HepG2 (cell line): ENCODE results near the gene LMX1B. TPM values are rescaled to one million over a fixed set of nuclear protein-coding genes. Genes with fewer than 3 reads are reported as not detected.

Experiments
- ATAC-seq: fragments of 200-7000 bp; cut with Tn5 transposase; 3 replicates; pipeline ENCODE4 v1.9.1; 2020; ENCODE audit warnings: mild to moderate bottlenecking, moderate library complexity
- BruUV-seq: library from RNA; stranded (reverse); fragments of 400-500 nt; replicated peaks from 2 replicates; lab custom pipeline; 2021; lab: Mats Ljungman, UMichigan
- CTCF ChIA-PET: fragments of 300-600 bp; formaldehyde crosslinking; extraction: SDS; loops from one replicate; lab custom pipeline; 2021; ENCODE audit warnings: low total read pairs, inconsistent platforms, low intra/inter-chr PET ratio; lab: Yijun Ruan, JAX
- POLR2A ChIA-PET: fragments of 350-600 bp; sonication (Branson Sonifier 250); formaldehyde crosslinking; loops from one replicate; lab custom pipeline; 2020; ENCODE audit warnings: antibody characterized with exemption, inconsistent platforms; lab: Yijun Ruan, JAX
- DNase-seq: peaks from one replicate; pipeline ENCODE4 v3.0.0-alpha.2; 2015; ENCODE audit warnings: low spot score
- FAIRE-seq: peaks from 3 replicates; lab custom pipeline; 2011; peaks lifted over from hg19 to GRCh38; lab: Jason Lieb, UNC
- H2AFZ ChIP-seq: one replicate; pipeline ENCODE4 v1.6.1; 2011; ENCODE audit warnings: low read length, inconsistent platforms
- H3K27ac ChIP-seq: fragments of 300-600 bp; 3 replicates; pipeline ENCODE4 v1.8.0; 2011; ENCODE audit warnings: mixed run types, mild to moderate bottlenecking, mixed read lengths, low read length, inconsistent platforms; ENCODE audit not compliant: insufficient read depth; ENCODE audit errors: extremely low read length
- H3K27me3 ChIP-seq, 2 experiments: fragments of 200-600 bp in 1 of 2; 2 replicates in 1 of 2; 3 replicates in 1 of 2; pipeline versions ENCODE4 v1.6.0 to v1.8.0; 2011; ENCODE audit warnings: low read length in 2 of 2, mild to moderate bottlenecking in 2 of 2, moderate library complexity in 2 of 2, inconsistent platforms in 1 of 2; ENCODE audit not compliant: insufficient read depth in 2 of 2, control insufficient read depth in 1 of 2
- H3K36me3 ChIP-seq, 2 experiments: fragments of 200-600 bp in 1 of 2; replicated peaks in 1 of 2; 2 replicates in 1 of 2; 3 replicates in 1 of 2; pipeline versions ENCODE4 v1.5.1 to v1.8.0; 2011; ENCODE audit warnings: low read length in 2 of 2, inconsistent platforms in 1 of 2; ENCODE audit not compliant: insufficient read depth in 2 of 2, control insufficient read depth in 1 of 2
- H3K4me1 ChIP-seq: 2 replicates; pipeline ENCODE4 v1.5.1; 2012; ENCODE audit warnings: low read length, inconsistent platforms; ENCODE audit not compliant: insufficient read depth
- H3K4me2 ChIP-seq: 2 replicates; pipeline ENCODE4 v1.6.0; 2011; ENCODE audit warnings: low read depth, low read length, inconsistent platforms
- H3K4me3 ChIP-seq, 3 experiments: fragments of 200-600 bp in 1 of 3; sonication (generic), shearing (Covaris generic) in 1 of 3; replicated peaks in 1 of 3; 2 replicates each; pipeline ENCODE4 v1.5.1; 2011 to 2016; ENCODE audit warnings: low read length in 3 of 3, inconsistent platforms in 2 of 3, low read depth in 2 of 3, mild to moderate bottlenecking in 2 of 3, control low read depth in 1 of 3, mixed read lengths in 1 of 3; ENCODE audit not compliant: insufficient read depth in 1 of 3
- H3K79me2 ChIP-seq: one replicate; pipeline ENCODE4 v1.6.1; 2011; ENCODE audit warnings: low read length, inconsistent platforms; ENCODE audit not compliant: insufficient read depth
- H3K9ac ChIP-seq: 2 replicates; pipeline ENCODE4 v1.6.0; 2011; ENCODE audit warnings: mild to moderate bottlenecking, low read depth, low read length, inconsistent platforms; ENCODE audit not compliant: insufficient read depth
- H3K9me3 ChIP-seq: 2 replicates; pipeline ENCODE4 v1.5.1; 2012; ENCODE audit warnings: mild to moderate bottlenecking, low read length
- H4K20me1 ChIP-seq: 2 replicates; pipeline ENCODE4 v1.6.0; 2011; ENCODE audit warnings: inconsistent platforms, mild to moderate bottlenecking, low read length, moderate library complexity; ENCODE audit not compliant: insufficient read depth
- ASH2L ChIP-seq: fragments of 300-600, 200-600 bp; sonication (generic); IDR thresholded peaks from 2 replicates; pipeline ENCODE4 v1.7.0; 2017; ENCODE audit warnings: low read depth, mild to moderate bottlenecking, moderate library complexity, mixed read lengths, low read length; ENCODE audit not compliant: insufficient read length
- CENPBD1 ChIP-seq: sonication (generic); formaldehyde crosslinking; IDR thresholded peaks from 2 replicates; pipeline ENCODE4 v1.8.0; 2022; ENCODE audit warnings: missing genetic modification reagents, low read depth, mild to moderate bottlenecking, borderline replicate concordance
- EED ChIP-seq: sonication (generic); formaldehyde crosslinking; IDR thresholded peaks from 2 replicates; pipeline ENCODE4 v1.5.0; 2020; ENCODE audit warnings: mild to moderate bottlenecking, missing genetic modification reagents
- JARID2 ChIP-seq: sonication (generic); formaldehyde crosslinking; IDR thresholded peaks from 2 replicates; pipeline ENCODE4 v1.8.1; 2023; ENCODE audit warnings: missing genetic modification reagents, inconsistent platforms; ENCODE audit not compliant: insufficient replicate concordance
- KDM1A ChIP-seq: IDR thresholded peaks from 2 replicates; pipeline ENCODE4 v1.6.1; 2016; ENCODE audit warnings: missing compliant biosample characterization
- NAIF1 ChIP-seq: sonication (generic); formaldehyde crosslinking; IDR thresholded peaks from 2 replicates; pipeline ENCODE4 v1.5.0; 2020; ENCODE audit warnings: mild to moderate bottlenecking, missing genetic modification reagents, borderline replicate concordance
- PTBP1 ChIP-seq: fragments of 200-400 bp; formaldehyde crosslinking; IDR thresholded peaks from 2 replicates; pipeline ENCODE4 v1.6.1; 2018; ENCODE audit warnings: low read length, low read depth; ENCODE audit not compliant: poor library complexity, severe bottlenecking
- ZHX1 ChIP-seq: sonication (generic); formaldehyde crosslinking; IDR thresholded peaks from 2 replicates; pipeline ENCODE4 v1.8.1; 2022; ENCODE audit warnings: low read depth, mild to moderate bottlenecking, missing genetic modification reagents
- ZNF12 ChIP-seq: sonication (generic); formaldehyde crosslinking; IDR thresholded peaks from 2 replicates; pipeline ENCODE4 v1.5.0; 2020; ENCODE audit warnings: missing genetic modification reagents
- ZNF24 ChIP-seq: fragments of 450-650 bp; IDR thresholded peaks from 2 replicates; pipeline ENCODE4 v1.6.1; 2017; ENCODE audit warnings: antibody characterized with exemption, mild to moderate bottlenecking
- ZNF432 ChIP-seq: sonication (generic); formaldehyde crosslinking; IDR thresholded peaks from 2 replicates; pipeline ENCODE4 v1.5.0; 2020; ENCODE audit warnings: missing genetic modification reagents, mild to moderate bottlenecking, borderline replicate concordance
- ZNF674 ChIP-seq: sonication (generic); formaldehyde crosslinking; IDR thresholded peaks from 2 replicates; pipeline ENCODE4 v1.5.0; 2020; ENCODE audit warnings: low read depth, mild to moderate bottlenecking, missing genetic modification reagents
- ZNF761 ChIP-seq: sonication (generic); formaldehyde crosslinking; conservative IDR thresholded peaks from 2 replicates; pipeline ENCODE4 v1.4.0; 2020; ENCODE audit warnings: mild to moderate bottlenecking, missing genetic modification reagents
- WGBS: methylation state at CpG from one replicate; pipeline ENCODE4 v1.1.6; 2017; ENCODE audit warnings: low lambda C conversion rate; 5-methylcytosine and 5-hydroxymethylcytosine counted together
- in situ Hi-C: cut with HindIII; loops from 2 replicates; pipeline ENCODE4 v1.10.0; 2017; ENCODE audit warnings: low pct_unique_long_range_greater_than_20kb; ENCODE audit not compliant: extremely low pct_ligation_motif_present
- intact Hi-C: fragments of 100-400 bp; cut with micrococcal nuclease; formaldehyde crosslinking; loops from one replicate; pipeline ENCODE4 v1.10.0; 2022; ENCODE audit not compliant: unreplicated experiment
- polyA plus RNA-seq, 8 experiments: library from polyadenylated mRNA; depleted of rRNA in 3 of 8; stranded (reverse) in 7 of 8; unstranded in 1 of 8; fragments of >200 nt; fragmentation: Illumina TruSeq in 4 of 8; extraction: Trizol in 4 of 8; gene quantifications; 2 replicates each; pipeline versions ENCODE4 v1.2.1 to v1.2.3, GENCODE V29; 2011 to 2016; ENCODE audit warnings: low read depth in 4 of 8, missing spikeins in 1 of 8, mixed read lengths in 1 of 8; ENCODE audit not compliant: insufficient read depth in 1 of 8
- total RNA-seq, 5 experiments: library from RNA; depleted of rRNA; stranded (reverse); fragments of >200 nt; fragmentation: Illumina TruSeq; extraction: Trizol; gene quantifications; 2 replicates each; pipeline ENCODE4 v1.2.3, GENCODE V29; 2016; ENCODE audit warnings: low read depth in 1 of 5
- TF ChIP-seq, protein P1 (sequence below): sonication (generic); formaldehyde crosslinking; IDR thresholded peaks from 2 replicates; pipeline ENCODE4 v1.4.0; 2020; ENCODE audit warnings: mild to moderate bottlenecking, missing genetic modification reagents

LMX1B gene
- total and polyA plus RNA-seq, 2 of the 13 experiments (the other 11 are each of a cell fraction or from before 2014, with no cell fraction given): not detected

DNA sequence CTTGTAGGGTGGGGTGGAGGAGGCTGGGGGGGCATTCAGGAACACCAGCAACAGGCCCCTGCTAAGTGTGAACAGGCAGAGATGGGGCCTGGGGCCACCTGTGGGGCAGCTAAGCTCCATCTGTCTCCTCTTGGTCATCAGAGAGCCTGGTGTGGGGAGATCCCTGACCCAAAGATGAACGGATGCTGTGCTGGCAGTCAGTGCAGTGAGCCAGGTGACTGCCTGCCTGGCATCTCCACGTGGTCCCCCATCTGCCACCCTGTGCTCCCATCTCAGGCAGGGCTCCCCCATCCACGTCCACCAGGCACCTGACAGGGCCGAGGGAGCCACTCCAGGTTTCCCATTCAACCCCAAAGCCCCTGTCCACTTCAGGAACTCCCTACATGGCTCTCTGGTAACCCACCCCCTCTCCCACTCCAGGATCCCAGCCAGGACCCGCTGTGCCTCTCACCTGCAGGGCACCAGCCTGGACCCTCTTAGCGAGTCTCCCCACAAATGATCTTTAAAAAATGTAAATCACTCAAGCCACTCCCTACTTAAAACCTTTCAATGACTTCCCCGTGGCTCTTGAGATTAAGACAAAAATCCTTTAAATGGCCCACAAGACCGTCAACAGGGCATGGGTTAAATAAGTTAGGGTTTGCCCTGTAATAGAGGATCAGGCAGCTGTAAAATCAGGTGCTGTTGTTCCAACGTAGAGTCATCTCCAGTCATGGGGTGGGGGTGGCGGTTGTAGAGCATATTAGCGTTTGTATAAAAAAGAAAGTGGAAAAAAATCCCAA is 60.8 kb downstream of the LMX1B start:
- BruUV-seq: no TSS peak
- Histone ChIP-seq H3K9me3 (no peaks in the 10 kb centered on the region), H3K36me3 (no peaks in the 10 kb centered on the region), H3K4me1 (no peaks in the 10 kb centered on the region), H3K9ac (no peak overlapping the region), H3K4me2 (no peak overlapping the region), H2AFZ (no peak overlapping the region), H3K27me3 (peaks cover 15 to 72% of the 10 kb centered on the region in 2 experiments), H3K4me3 (no peak overlapping the region), H3K79me2 (no peaks in the 10 kb centered on the region), H3K27ac (no peak overlapping the region), H4K20me1 (no peaks in the 10 kb centered on the region)
- TF ChIP-seq CENPBD1 (CRISPR knock-in tag) (no peak), ZHX1 (no peak), ZNF24 (no peak), ZNF674 (CRISPR knock-in tag) (no peak), ZNF432 (no peak), ZNF12 (no peak), KDM1A (no peak), EED (CRISPR knock-in tag) (no peak), ASH2L (no peak), JARID2 (CRISPR knock-in tag) (no peak), ZNF761 (CRISPR knock-in tag) (no peak), NAIF1 (CRISPR knock-in tag) (no peak), PTBP1 (no peak)
- TF ChIP-seq, protein P1, sequence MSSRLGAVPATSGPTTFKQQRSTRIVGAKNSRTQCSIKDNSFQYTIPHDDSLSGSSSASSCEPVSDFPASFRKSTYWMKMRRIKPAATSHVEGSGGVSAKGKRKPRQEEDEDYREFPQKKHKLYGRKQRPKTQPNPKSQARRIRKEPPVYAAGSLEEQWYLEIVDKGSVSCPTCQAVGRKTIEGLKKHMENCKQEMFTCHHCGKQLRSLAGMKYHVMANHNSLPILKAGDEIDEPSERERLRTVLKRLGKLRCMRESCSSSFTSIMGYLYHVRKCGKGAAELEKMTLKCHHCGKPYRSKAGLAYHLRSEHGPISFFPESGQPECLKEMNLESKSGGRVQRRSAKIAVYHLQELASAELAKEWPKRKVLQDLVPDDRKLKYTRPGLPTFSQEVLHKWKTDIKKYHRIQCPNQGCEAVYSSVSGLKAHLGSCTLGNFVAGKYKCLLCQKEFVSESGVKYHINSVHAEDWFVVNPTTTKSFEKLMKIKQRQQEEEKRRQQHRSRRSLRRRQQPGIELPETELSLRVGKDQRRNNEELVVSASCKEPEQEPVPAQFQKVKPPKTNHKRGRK (CRISPR knock-in tag): no peak
- DNase-seq: no peak
- ChIA-PET POLR2A (no interaction called here), CTCF (no interaction called here)
- in situ Hi-C loops (no loop called here), intact Hi-C loops (no loop called here)
- WGBS: 20% methylated on average over 8 of the region's 11 CpGs
- no peak for ATAC-seq
- no peak for FAIRE-seq
